H1 (cell line): ENCODE measurements around the gene ACP2. TPM values are rescaled to one million over a fixed set of nuclear protein-coding genes. Genes with fewer than 3 reads are reported as not detected.

Experiments
- CTCF ChIA-PET: fragments of 300-600 bp; sonication (Branson Sonifier 250); formaldehyde crosslinking; loops from one replicate; lab custom pipeline; 2021; ENCODE audit not compliant: partially characterized antibody; lab: Charles Lee
- POLR2A ChIA-PET: fragments of 300-600 bp; sonication (Branson Sonifier 250); formaldehyde crosslinking; loops from one replicate; lab custom pipeline; 2021; ENCODE audit warnings: inconsistent platforms; ENCODE audit not compliant: partially characterized antibody; lab: Charles Lee
- DNase-seq, 2 experiments: peaks; one replicate each; pipeline versions ENCODE4 v3.0.0 to v3.0.0-alpha.2; 2010 to 2022; ENCODE audit warnings: low spot score in 2 of 2, low read depth in 1 of 2, mixed read lengths in 1 of 2
- FAIRE-seq: peaks from 2 replicates; lab custom pipeline; 2011; peaks lifted over from hg19 to GRCh38; lab: Jason Lieb, UNC
- H2AFZ ChIP-seq: 2 replicates; pipeline ENCODE4 v1.8.1; 2012; ENCODE audit warnings: low read length, inconsistent platforms
- H2AK5ac ChIP-seq: 2 replicates; pipeline ENCODE4 v1.6.1; 2013; ENCODE audit warnings: low read depth, low read length
- H2BK120ac ChIP-seq: replicated peaks from 2 replicates; pipeline ENCODE3; 2013; ENCODE audit warnings: low read depth, low read length, inconsistent platforms
- H2BK12ac ChIP-seq: 2 replicates; pipeline ENCODE4 v1.6.1; 2013; ENCODE audit warnings: low read depth, low read length
- H2BK15ac ChIP-seq: 2 replicates; pipeline ENCODE4 v1.6.1; 2013; ENCODE audit warnings: low read length
- H2BK20ac ChIP-seq: 2 replicates; pipeline ENCODE4 v1.6.1; 2013; ENCODE audit warnings: low read length
- H2BK5ac ChIP-seq: 2 replicates; pipeline ENCODE4 v1.6.1; 2013; ENCODE audit warnings: low read depth, low read length
- H3K14ac ChIP-seq: 2 replicates; pipeline ENCODE4 v1.6.1; 2013; ENCODE audit warnings: inconsistent platforms; ENCODE audit not compliant: insufficient read length
- H3K18ac ChIP-seq: 2 replicates; pipeline ENCODE4 v1.6.1; 2013; ENCODE audit warnings: low read length; ENCODE audit errors: extremely low read depth
- H3K23ac ChIP-seq: 2 replicates; pipeline ENCODE4 v1.6.1; 2013; ENCODE audit warnings: inconsistent platforms; ENCODE audit not compliant: insufficient read length
- H3K23me2 ChIP-seq: 2 replicates; pipeline ENCODE4 v1.6.1; 2013; ENCODE audit warnings: low read depth, low read length
- H3K27ac ChIP-seq: 2 replicates; pipeline ENCODE4 v1.6.1; 2011; ENCODE audit warnings: low read depth, low read length, inconsistent platforms
- H3K27me3 ChIP-seq, 4 experiments: replicated peaks in 1 of 4; 1 replicate in 1 of 4; 2 replicates in 3 of 4; pipeline versions ENCODE4 v1.6.1 to v1.8.1; 2011 to 2013; ENCODE audit warnings: low read length in 3 of 4, mild to moderate bottlenecking in 3 of 4, inconsistent platforms in 2 of 4, mixed read lengths in 2 of 4, moderate library complexity in 1 of 4; ENCODE audit not compliant: control insufficient read depth in 3 of 4, insufficient read depth in 3 of 4; ENCODE audit errors: extremely low read depth in 1 of 4
- H3K36me3 ChIP-seq, 4 experiments: 2 replicates each; pipeline versions ENCODE4 v1.6.1 to v1.8.1; 2011 to 2013; ENCODE audit warnings: mild to moderate bottlenecking in 4 of 4, low read length in 3 of 4, moderate library complexity in 2 of 4, control low read depth in 1 of 4, inconsistent platforms in 1 of 4; ENCODE audit not compliant: insufficient read depth in 4 of 4, control insufficient read depth in 2 of 4
- H3K4ac ChIP-seq: replicated peaks from 2 replicates; pipeline ENCODE3; 2013; ENCODE audit warnings: low read length, low read depth, mixed read lengths, inconsistent platforms; ENCODE audit not compliant: insufficient read length
- H3K4me1 ChIP-seq, 4 experiments: replicated peaks in 1 of 4; 1 replicate in 1 of 4; 2 replicates in 3 of 4; pipeline versions ENCODE4 v1.6.1 to v1.8.1; 2011 to 2013; ENCODE audit warnings: low read length in 3 of 4, inconsistent platforms in 2 of 4, mixed read lengths in 1 of 4; ENCODE audit not compliant: insufficient read depth in 4 of 4, control insufficient read depth in 3 of 4
- H3K4me2 ChIP-seq, 2 experiments: 2 replicates each; pipeline versions ENCODE4 v1.6.1 to v1.8.1; 2011 to 2013; ENCODE audit warnings: low read depth in 2 of 2, low read length in 2 of 2, control low read depth in 1 of 2, inconsistent platforms in 1 of 2, mild to moderate bottlenecking in 1 of 2; ENCODE audit not compliant: insufficient read depth in 1 of 2
- H3K4me3 ChIP-seq, 4 experiments: fragments of 200-600, 300-600 bp in 1 of 4; sonication (generic), shearing (Covaris generic), sonication (Bioruptor Twin) in 1 of 4; 2 replicates each; pipeline versions ENCODE4 v1.5.1 to v1.8.1; 2011 to 2016; ENCODE audit warnings: low read length in 4 of 4, low read depth in 3 of 4, control low read depth in 2 of 4, inconsistent platforms in 2 of 4, mild to moderate bottlenecking in 2 of 4, mixed read lengths in 1 of 4, moderate library complexity in 1 of 4; ENCODE audit not compliant: insufficient read depth in 2 of 4; ENCODE audit errors: extremely low read depth in 1 of 4
- H3K56ac ChIP-seq: replicated peaks from 2 replicates; pipeline ENCODE3; 2013; ENCODE audit warnings: low read depth, mild to moderate bottlenecking, mixed read lengths, low read length, inconsistent platforms; ENCODE audit not compliant: insufficient read length
- H3K79me1 ChIP-seq: 2 replicates; pipeline ENCODE4 v1.6.1; 2013; ENCODE audit warnings: low read depth, low read length, control low read depth
- H3K79me2 ChIP-seq, 2 experiments: 2 replicates each; pipeline versions ENCODE4 v1.6.1 to v1.8.1; 2012 to 2013; ENCODE audit warnings: low read length in 2 of 2, mild to moderate bottlenecking in 2 of 2, inconsistent platforms in 1 of 2; ENCODE audit not compliant: insufficient read depth in 2 of 2, control insufficient read depth in 1 of 2
- H3K9ac ChIP-seq, 4 experiments: replicated peaks in 1 of 4; 1 replicate in 1 of 4; 2 replicates in 3 of 4; pipeline versions ENCODE4 v1.6.1 to v1.8.1; 2011 to 2013; ENCODE audit warnings: low read depth in 3 of 4, low read length in 3 of 4, control low read depth in 2 of 4, mild to moderate bottlenecking in 2 of 4, moderate library complexity in 2 of 4, inconsistent platforms in 1 of 4; ENCODE audit errors: extremely low read depth in 1 of 4
- H3K9me3 ChIP-seq, 2 experiments: 2 replicates each; pipeline versions ENCODE4 v1.6.1 to v1.8.1; 2012 to 2013; ENCODE audit warnings: mild to moderate bottlenecking in 2 of 2, moderate library complexity in 2 of 2, control low read depth in 1 of 2, inconsistent platforms in 1 of 2, low read depth in 1 of 2, low read length in 1 of 2, mixed read lengths in 1 of 2; ENCODE audit not compliant: insufficient read depth in 2 of 2
- H4K20me1 ChIP-seq, 2 experiments: replicated peaks in 1 of 2; 2 replicates each; pipeline versions ENCODE3 to v1.8.1; 2011 to 2013; ENCODE audit warnings: inconsistent platforms in 2 of 2, low read length in 2 of 2, mild to moderate bottlenecking in 1 of 2; ENCODE audit not compliant: insufficient read depth in 2 of 2, control insufficient read depth in 1 of 2
- H4K5ac ChIP-seq: 2 replicates; pipeline ENCODE4 v1.6.1; 2013; ENCODE audit warnings: low read length, low read depth, mixed read lengths, inconsistent platforms; ENCODE audit not compliant: insufficient read length
- H4K8ac ChIP-seq: 2 replicates; pipeline ENCODE4 v1.8.0; 2013; ENCODE audit warnings: mild to moderate bottlenecking, moderate library complexity, low read length, inconsistent platforms; ENCODE audit not compliant: insufficient read depth; ENCODE audit errors: extremely low read depth
- H4K91ac ChIP-seq: replicated peaks from 2 replicates; pipeline ENCODE3; 2013; ENCODE audit warnings: low read length, mixed read lengths, inconsistent platforms; ENCODE audit not compliant: insufficient read length
- PHF8 ChIP-seq: fragments of 200-600 bp; sonication (generic); conservative IDR thresholded peaks from 2 replicates; pipeline ENCODE4 v1.7.1; 2012; ENCODE audit warnings: low read depth, mild to moderate bottlenecking, inconsistent platforms, low read length, moderate library complexity
- RBBP5 ChIP-seq: IDR thresholded peaks from 2 replicates; pipeline ENCODE4 v1.7.1; 2012; ENCODE audit warnings: low read depth, mild to moderate bottlenecking, inconsistent platforms, low read length, moderate library complexity, borderline replicate concordance
- SIRT6 ChIP-seq: IDR thresholded peaks from one replicate; pipeline ENCODE4 v1.7.1; 2012; ENCODE audit warnings: low read length, inconsistent platforms
- TBP ChIP-seq: IDR thresholded peaks from 2 replicates; pipeline ENCODE4 v1.6.1; 2011; ENCODE audit warnings: low read depth, low read length, improper control_type of control experiment
- whole genome bisulfite sequencing, 2 experiments: shearing (Covaris generic) in 1 of 2; methylation state at CpG; one replicate each; pipeline versions ENCODE4 v1.1.6 to v1.1.7; 2013 to 2015; ENCODE audit warnings: low lambda C conversion rate in 2 of 2, mixed read lengths in 2 of 2, inconsistent platforms in 1 of 2, low coverage in 1 of 2, missing lambda C conversion rate in 1 of 2; ENCODE audit not compliant: insufficient replicate concordance in 2 of 2, insufficient coverage in 1 of 2, insufficient read length in 1 of 2; ENCODE audit errors: extremely low coverage in 1 of 2, missing lambda C conversion rate in 1 of 2; 5-methylcytosine and 5-hydroxymethylcytosine counted together
- polyA plus RNA-seq, 7 experiments: library from polyadenylated mRNA; depleted of rRNA in 3 of 7; stranded (reverse) in 5 of 7; unstranded in 2 of 7; fragments of >200 nt in 5 of 7; fragments of 200-250 nt in 2 of 7; gene quantifications; 1 replicate in 5 of 7; 2 replicates in 1 of 7; 4 replicates in 1 of 7; pipeline versions ENCODE4 v1.2.1 to v1.2.3, GENCODE V29; 2011 to 2013; ENCODE audit warnings: missing spikeins in 2 of 7, mixed read lengths in 2 of 7
- total RNA-seq: library from RNA; stranded (reverse); fragmentation: NEBNext Ultra II Directional; extraction: Animal tissue kit (Norgen Biotek cat#: 25700); gene quantifications from 2 replicates; pipeline ENCODE4 v1.2.1, GENCODE V29; 2021

The ACP2 gene
- total and polyA plus RNA-seq, 2 of the 8 experiments (the other 6 are each of a cell fraction or from before 2014, with no cell fraction given) = 17.8 to 19.8 TPM

GRCh38 chr11:47253660-47254059 lies 5.0 kb upstream of the ACP2 start:
- no peak overlapping the region for H3K14ac ChIP-seq
- 92% methylated on average over 2 of the region's 2 CpGs; no CpG with 5 or more reads in 1 of the 2 experiments for WGBS, 2 experiments
- CTCF ChIA-PET = interaction anchor here (0.6 to 0.7 kb wide), 2 partner anchors 61 to 76 kb away, joined by 3 to 5 read pairs; no protein-coding TSS in a partner anchor
- no peak for TF ChIP-seq RBBP5
- no peak for TF ChIP-seq PHF8
- TF ChIP-seq SIRT6 = no peak
- TF ChIP-seq TBP = no peak

More at GRCh38 chr11:47253660-47254059, 5.0 kb upstream of the ACP2 start:
- H2BK5ac ChIP-seq = no peak overlapping the region
- 0 out of 2 replicates have a peak overlapping the region, but pooled peaks have one; percentile 15 for H3K27ac ChIP-seq
- H2BK12ac ChIP-seq = no peak overlapping the region
- no peak overlapping the region for H3K56ac ChIP-seq
- no peak overlapping the region for H4K91ac ChIP-seq
- no peaks in the 10 kb centered on the region for H3K36me3 ChIP-seq
- no peak overlapping the region for H2BK15ac ChIP-seq
- no peak overlapping the region for H3K4me2 ChIP-seq
- DNase-seq = no peak
- no peak overlapping the region for H2AFZ ChIP-seq
- peaks cover 0 to 10% of the 10 kb centered on the region in 2 experiments; a peak in 1 of 4 replicates for H3K79me2 ChIP-seq
- H3K4me1 ChIP-seq = peaks cover 0 to 17% (median 7%) of the 10 kb centered on the region in 4 experiments; a peak in 6 of 7 replicates
- no peak overlapping the region for H3K4ac ChIP-seq
- H3K79me1 ChIP-seq = no peaks in the 10 kb centered on the region
- no peak for FAIRE-seq
- H2BK20ac ChIP-seq = no peak overlapping the region
- H3K9ac ChIP-seq = no peak overlapping the region
- H4K5ac ChIP-seq = no peak overlapping the region
- no peak overlapping the region for H3K23ac ChIP-seq
- no peak overlapping the region for H3K4me3 ChIP-seq
- H4K20me1 ChIP-seq = no peaks in the 10 kb centered on the region
- no peak overlapping the region for H4K8ac ChIP-seq
- H3K27me3 ChIP-seq = no peaks in the 10 kb centered on the region
- no peak overlapping the region for H3K18ac ChIP-seq
- H2BK120ac ChIP-seq = no peak overlapping the region
- H3K23me2 ChIP-seq = peaks cover 8% of the 10 kb centered on the region
- no peaks in the 10 kb centered on the region for H3K9me3 ChIP-seq
- POLR2A ChIA-PET = interaction anchor here (1.2 to 2.2 kb wide), 3 partner anchors 10 to 69 kb away, joined by 4 to 8 read pairs (median 5); no protein-coding TSS in a partner anchor
- no peak overlapping the region for H2AK5ac ChIP-seq
